Ovary (tissue), 10 donors: ENCODE results near the gene HENMT1. TPM values are rescaled to one million over a fixed set of nuclear protein-coding genes. Genes with fewer than 3 reads are reported as not detected.

ENCODE experiments used
- DNase-seq, 5 donors: peaks; one replicate each; pipeline ENCODE4 v3.0.0-alpha.2; 2019 to 2020
- H3K27ac ChIP-seq, 2 donors: fragments of 200-600 bp; one replicate each; pipeline versions ENCODE4 v1.5.1 to v1.8.0; 2019 to 2022
- H3K27me3 ChIP-seq: fragments of 200-600 bp; one replicate; pipeline ENCODE4 v1.8.0; 2022
- H3K36me3 ChIP-seq: fragments of 200-600 bp; sonication (generic); one replicate; pipeline ENCODE4 v1.5.1; 2019
- H3K4me1 ChIP-seq: one replicate; pipeline ENCODE4 v1.8.1; 2013; ENCODE audit warnings: mild to moderate bottlenecking, moderate library complexity; ENCODE audit not compliant: insufficient read depth
- H3K4me3 ChIP-seq: fragments of 200-600 bp; sonication (generic); one replicate; pipeline ENCODE4 v1.5.1; 2017
- H3K9me3 ChIP-seq, 2 donors: fragments of 200-600 bp in 1 of 2; sonication (generic) in 1 of 2; one replicate each; pipeline versions ENCODE4 v1.5.1 to v1.8.1; 2013 to 2019; ENCODE audit warnings: mild to moderate bottlenecking in 1 of 2, moderate library complexity in 1 of 2
- EP300 ChIP-seq: sonication (generic); formaldehyde crosslinking; IDR thresholded peaks from one replicate; pipeline ENCODE4 v1.6.1; 2017; ENCODE audit warnings: antibody characterized with exemption
- POLR2A ChIP-seq: fragments of 450-650 bp; IDR thresholded peaks from one replicate; pipeline ENCODE4 v1.6.1; 2017; ENCODE audit warnings: antibody characterized with exemption, mild to moderate bottlenecking, moderate library complexity
- WGBS, 3 donors: extraction: QIAGEN DNeasy Blood & Tissue Kit in 1 of 3; methylation state at CpG; one replicate each; pipeline versions ENCODE4 v1.1.5 to v1.1.7; 2013 to 2017; 5-methylcytosine and 5-hydroxymethylcytosine counted together
- intact Hi-C, 4 donors: fragments of 100-400 bp; cut with DNase I; formaldehyde crosslinking; loops; one replicate each; pipeline versions ENCODE4 v1.11.0 to v1.15.1; 2022 to 2023
- long read RNA-seq, 3 donors: library from polyadenylated mRNA in 2 of 3; unstranded in 2 of 3; transcript quantifications; one replicate each; pipeline ENCODE4 v2.0.0 and lab custom pipeline, GENCODE V29; 2021 to 2026
- polyA plus RNA-seq, 2 donors: library from polyadenylated mRNA; stranded (reverse); fragments of 200-250 nt in 1 of 2; fragments of 350-450 nt in 1 of 2; fragmentation: Illumina TruSeq in 1 of 2; extraction: RNeasy Lipid Tissue Mini Kit (QIAGEN cat#74804) in 1 of 2; gene quantifications; one replicate each; pipeline ENCODE4 v1.2.3, GENCODE V29; 2013 to 2014
- total RNA-seq, 7 donors: library from RNA; depleted of rRNA in 2 of 7; stranded (reverse); fragments of >200 nt in 2 of 7; fragmentation: NEBNext Ultra II Directional in 3 of 7; extraction: Animal tissue kit (Norgen Biotek cat#: 25700) in 3 of 7; gene quantifications; one replicate each; pipeline versions ENCODE4 v1.1.0 to v1.2.4, GENCODE V29; 2016 to 2023
- TF ChIP-seq, protein P1 (sequence below), 3 donors: fragments of 450-650 bp in 2 of 3; fragments of 200-600 bp in 1 of 3; IDR thresholded peaks; one replicate each; pipeline versions ENCODE4 v1.5.1 to v1.8.0; 2016 to 2022; ENCODE audit warnings: antibody characterized with exemption in 3 of 3, mild to moderate bottlenecking in 1 of 3
- donor health status: DM: no; HTN: no; CAD: no; lungs with moderate emphysema.
- donor health status: DM: no; HTN: no; CAD: no.
- donor health status: Bipolar disorder and iron deficiency.
- donor health status: DM: yes; HTN: yes; CAD: no.
- donor health status: DM: no; HTN: no; CAD: no.
- donor health status: DM: yes; HTN: yes; CAD: no.

HENMT1 gene
- 1 to 10 TPM; 2.1 to 6.9 (median 3.9) TPM for total RNA-seq
- polyA plus RNA-seq, result 1 to 10 TPM; 6.2 to 7.4 TPM
- long read RNA-seq, donor 1, transcript HENMT1-202 (8 exons, 1,874 nt), result major isoform, 20 of 31 reads
- long read RNA-seq, donor 1, transcript HENMT1-203 (8 exons, 1,696 nt), result minor isoform, 8 of 31 reads
- long read RNA-seq, donor 1, partial matches to known transcripts, result 0 of 31 reads
- long read RNA-seq, donor 1, other reads (novel, unspliced or antisense), result 3 of 31 reads
- long read RNA-seq, donor 2, transcript HENMT1-203 (8 exons, 1,696 nt), result major isoform, 51 of 68 reads
- long read RNA-seq, donor 2, transcript HENMT1-202 (8 exons, 1,874 nt), result minor isoform, 7 of 68 reads
- long read RNA-seq, donor 2, partial matches to known transcripts, result 6 of 68 reads
- long read RNA-seq, donor 2, other reads (novel, unspliced or antisense), result 0 of 68 reads
- long read RNA-seq, donor 3, transcript HENMT1-202 (8 exons, 1,874 nt), result major isoform, 6 of 11 reads
- long read RNA-seq, donor 3, partial matches to known transcripts, result 0 of 11 reads
- long read RNA-seq, donor 3, other reads (novel, unspliced or antisense), result 1 of 11 reads

DNA sequence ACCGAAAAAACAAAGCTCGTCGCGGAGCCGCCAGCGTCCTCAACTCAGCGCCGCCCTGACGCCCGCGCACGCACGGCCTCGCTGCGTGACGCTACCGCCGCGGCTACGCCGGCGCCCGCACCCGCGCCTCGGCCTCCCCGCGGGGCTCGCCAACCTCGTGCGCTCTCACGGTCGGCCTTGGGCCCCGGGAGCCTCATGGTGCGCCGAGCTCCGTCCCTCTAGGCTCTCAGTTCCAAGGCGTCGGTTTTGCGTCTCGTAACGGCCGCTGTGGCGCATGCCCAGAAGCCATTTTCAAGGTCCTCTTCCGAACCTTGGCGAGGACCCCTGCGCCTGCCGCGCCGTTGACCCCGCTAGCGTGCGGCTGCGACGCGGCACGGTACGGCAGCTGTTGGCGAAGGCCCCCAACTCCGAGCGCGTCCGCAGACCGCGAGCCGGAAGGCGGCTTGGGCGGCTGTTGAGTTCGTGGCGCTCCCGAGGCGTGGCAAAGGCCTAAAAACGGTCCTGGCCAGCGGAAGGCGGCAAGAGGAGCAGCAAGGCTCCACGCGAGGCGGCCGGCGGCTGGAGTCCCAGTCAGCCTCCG is at the start of gene HENMT1:
TSS of gene HENMT1 (minus strand) at position 64 of the 580 bp plus-strand sequence. CDS start 1,209 bp downstream, outside the sequence.
- H3K36me3 ChIP-seq, result no peaks in the 10 kb centered on the region
- DNase-seq, result peak; percentile 65 to 84 (median 72)

DNA sequence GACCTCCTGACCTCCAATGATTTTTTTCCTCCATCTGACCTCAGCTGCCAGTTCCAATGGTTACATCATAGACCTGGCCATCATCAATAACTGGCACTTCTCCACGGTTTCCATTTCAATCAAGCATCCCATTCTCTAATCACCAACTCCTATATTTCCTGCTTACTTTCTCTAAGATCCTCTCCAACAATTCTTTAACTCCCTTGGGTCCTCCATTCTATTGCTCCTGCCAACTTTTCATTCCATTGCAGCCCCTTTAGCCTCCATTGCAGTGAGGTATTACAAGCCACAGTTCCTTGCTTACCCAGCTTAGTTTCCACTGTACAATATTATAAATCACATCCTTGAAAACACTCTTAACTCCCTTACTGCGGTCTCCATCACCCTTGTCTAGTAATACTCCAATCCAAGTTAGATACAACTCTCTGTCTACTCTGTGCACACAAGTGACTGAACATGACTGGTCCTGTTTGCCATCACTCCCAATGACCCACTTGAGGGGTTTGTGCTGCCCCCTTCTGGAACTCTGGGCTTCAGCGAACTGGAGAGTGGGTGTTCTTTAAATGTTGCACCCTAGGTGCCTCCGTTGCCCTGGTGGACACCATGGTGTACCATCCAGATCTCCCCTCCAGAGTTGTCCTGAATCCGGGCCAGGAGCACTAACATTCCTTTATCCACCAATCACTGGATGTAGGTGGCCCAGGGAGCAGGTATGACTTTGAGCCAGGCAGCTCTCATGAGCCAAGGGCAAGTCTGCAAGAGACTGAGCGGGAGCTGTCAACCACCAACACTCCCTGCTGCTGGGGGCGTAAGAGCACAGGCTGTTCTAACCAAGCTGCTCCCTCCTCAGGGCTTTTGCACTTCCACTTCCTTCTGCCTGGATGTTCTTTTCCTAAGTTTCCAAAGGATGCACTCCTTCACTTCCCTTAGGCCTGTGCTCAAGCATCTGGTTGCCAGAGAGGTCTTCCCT is 48.1 kb upstream of the HENMT1 start:
- H3K4me3 ChIP-seq, result no peak overlapping the region
- DNase-seq, result no peak
- no peaks in the 10 kb centered on the region for H3K36me3 ChIP-seq
- no peaks in the 10 kb centered on the region for H3K9me3 ChIP-seq
- no peaks in the 10 kb centered on the region for H3K4me1 ChIP-seq
- intact Hi-C loops, result no loop called here
- H3K27ac ChIP-seq, result no peak overlapping the region
- 61 to 66% (median 62%) methylated on average over 7 of the region's 7 CpGs for WGBS, 3 donors
- no peaks in the 10 kb centered on the region for H3K27me3 ChIP-seq
- TF ChIP-seq POLR2A, result no peak
- no peak for TF ChIP-seq EP300
- TF ChIP-seq, protein P1, sequence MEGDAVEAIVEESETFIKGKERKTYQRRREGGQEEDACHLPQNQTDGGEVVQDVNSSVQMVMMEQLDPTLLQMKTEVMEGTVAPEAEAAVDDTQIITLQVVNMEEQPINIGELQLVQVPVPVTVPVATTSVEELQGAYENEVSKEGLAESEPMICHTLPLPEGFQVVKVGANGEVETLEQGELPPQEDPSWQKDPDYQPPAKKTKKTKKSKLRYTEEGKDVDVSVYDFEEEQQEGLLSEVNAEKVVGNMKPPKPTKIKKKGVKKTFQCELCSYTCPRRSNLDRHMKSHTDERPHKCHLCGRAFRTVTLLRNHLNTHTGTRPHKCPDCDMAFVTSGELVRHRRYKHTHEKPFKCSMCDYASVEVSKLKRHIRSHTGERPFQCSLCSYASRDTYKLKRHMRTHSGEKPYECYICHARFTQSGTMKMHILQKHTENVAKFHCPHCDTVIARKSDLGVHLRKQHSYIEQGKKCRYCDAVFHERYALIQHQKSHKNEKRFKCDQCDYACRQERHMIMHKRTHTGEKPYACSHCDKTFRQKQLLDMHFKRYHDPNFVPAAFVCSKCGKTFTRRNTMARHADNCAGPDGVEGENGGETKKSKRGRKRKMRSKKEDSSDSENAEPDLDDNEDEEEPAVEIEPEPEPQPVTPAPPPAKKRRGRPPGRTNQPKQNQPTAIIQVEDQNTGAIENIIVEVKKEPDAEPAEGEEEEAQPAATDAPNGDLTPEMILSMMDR (IDR thresholded peaks at IDR 0.05), result no peak

More for the DNA sequence above, at the start of gene HENMT1:
- H3K4me1 ChIP-seq, result no peaks in the 10 kb centered on the region
- WGBS, 3 donors, result 1 to 2% (median 2%) methylated on average over 73 to 81 of the region's 81 CpGs
- H3K9me3 ChIP-seq, result no peaks in the 10 kb centered on the region
- H3K27me3 ChIP-seq, result no peaks in the 10 kb centered on the region
- TF ChIP-seq POLR2A, result no peak
- TF ChIP-seq, protein P1 (IDR thresholded peaks at IDR 0.05), result no peak
- no peak for TF ChIP-seq EP300
- H3K27ac ChIP-seq, result peak within 1 kb of the TSS; percentile 47 to 91
- peak within 1 kb of the TSS; percentile 51 for H3K4me3 ChIP-seq
- intact Hi-C loops, result no loop called here

DNA sequence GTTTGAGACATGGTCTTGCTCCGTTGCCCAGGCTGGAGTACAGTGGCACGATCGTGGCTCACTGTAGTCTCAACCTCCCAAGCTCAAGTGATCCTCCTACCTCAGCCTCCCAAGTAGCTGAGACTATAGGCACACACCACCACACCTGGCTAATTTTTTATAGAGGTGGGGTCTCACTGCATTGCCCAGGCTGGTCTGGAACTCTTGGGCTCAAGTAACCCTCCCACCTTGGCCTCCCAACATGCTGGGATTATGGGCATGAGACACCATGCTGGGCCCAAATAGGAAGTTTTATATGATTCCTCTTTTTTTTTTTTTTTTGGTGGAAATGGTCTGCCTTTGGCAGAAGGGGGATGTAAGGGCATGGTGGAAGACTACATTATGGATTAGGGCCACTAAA is 45.8 kb upstream of the HENMT1 start:
- DNase-seq, result no peak
- Histone ChIP-seq H3K9me3 (no peaks in the 10 kb centered on the region), H3K4me3 (no peak overlapping the region), H3K27me3 (no peaks in the 10 kb centered on the region), H3K4me1 (no peaks in the 10 kb centered on the region), H3K27ac (no peak overlapping the region), H3K36me3 (no peaks in the 10 kb centered on the region)
- 95 to 97% (median 97%) methylated on average over 3 of the region's 3 CpGs for WGBS, 3 donors
- intact Hi-C loops, result no loop called here
- no peak for TF ChIP-seq POLR2A
- TF ChIP-seq EP300, result no peak
- TF ChIP-seq, protein P1 (IDR thresholded peaks at IDR 0.05), result no peak

DNA sequence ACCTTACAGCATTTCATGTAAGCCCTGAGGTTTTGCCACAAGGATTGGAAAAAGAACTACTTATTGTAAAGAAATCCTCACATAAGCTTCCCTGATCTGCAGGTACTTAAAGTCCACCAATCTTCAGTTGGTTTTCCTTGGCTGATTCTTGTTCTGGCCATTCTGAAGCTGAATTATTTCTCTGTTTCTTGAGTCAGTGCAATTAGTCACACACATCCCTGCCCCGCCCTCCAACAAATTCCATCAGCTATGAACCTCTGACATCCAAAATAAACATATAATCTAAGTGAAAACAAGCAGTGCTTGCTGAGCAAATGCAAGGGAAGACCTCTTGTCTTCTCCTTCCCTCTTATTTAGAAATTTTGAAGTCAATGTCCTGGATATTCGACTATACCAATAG is 43.6 kb upstream of the HENMT1 start:
- Histone ChIP-seq H3K27me3 (no peaks in the 10 kb centered on the region), H3K4me3 (no peak overlapping the region), H3K9me3 (no peaks in the 10 kb centered on the region), H3K36me3 (no peaks in the 10 kb centered on the region), H3K27ac (no peak overlapping the region), H3K4me1 (no peaks in the 10 kb centered on the region)
- intact Hi-C loops, result no loop called here
- no peak for DNase-seq
- TF ChIP-seq EP300, result no peak
- TF ChIP-seq, protein P1 (IDR thresholded peaks at IDR 0.05), result no peak
- TF ChIP-seq POLR2A, result no peak
- WGBS, 3 donors, result 50 to 61% (median 52%) methylated on average over 2 of the region's 2 CpGs
